Right lobe of liver (tissue), 4 donors: ENCODE results near the gene PTPN1.

Experiments
- POLR2A ChIP-seq: fragments of 450-650 bp; IDR thresholded peaks from one replicate; pipeline ENCODE4 v1.6.1; 2017; ENCODE audit warnings: antibody characterized with exemption, mild to moderate bottlenecking
- TF ChIP-seq, protein P1 (sequence below), 4 donors: fragments of 200-600 bp in 3 of 4; fragments of 450-650 bp in 1 of 4; IDR thresholded peaks; one replicate each; pipeline versions ENCODE4 v1.5.1 to v1.8.0; 2016 to 2022; ENCODE audit warnings: antibody characterized with exemption in 4 of 4, mild to moderate bottlenecking in 2 of 4
- donor health status: DM: no; HTN: no; CAD: no.
- donor health status: DM: no; HTN: no; CAD: no.
- donor health status: DM: no; HTN: yes; CAD: no.

DNA sequence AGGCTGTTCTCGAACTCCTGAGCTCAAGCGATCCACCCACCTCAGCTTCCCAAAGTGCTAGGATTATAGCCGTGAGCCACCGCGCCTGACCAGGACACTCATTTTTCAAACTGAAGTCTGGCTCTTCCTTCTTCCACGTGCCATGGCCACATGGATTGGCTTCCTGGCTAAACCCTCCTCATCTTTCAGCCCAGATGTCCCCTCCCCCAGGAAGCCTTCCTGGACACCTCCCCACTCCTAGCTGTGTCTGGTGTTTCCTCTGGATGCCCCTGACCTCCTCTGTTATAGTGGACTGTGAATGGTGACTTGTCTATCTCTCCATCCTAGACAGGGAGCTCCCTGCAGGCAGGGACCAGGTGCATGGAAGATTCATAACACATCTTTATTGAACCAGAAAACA lies 124.0 kb downstream of the PTPN1 start:
- TF ChIP-seq, protein P1, sequence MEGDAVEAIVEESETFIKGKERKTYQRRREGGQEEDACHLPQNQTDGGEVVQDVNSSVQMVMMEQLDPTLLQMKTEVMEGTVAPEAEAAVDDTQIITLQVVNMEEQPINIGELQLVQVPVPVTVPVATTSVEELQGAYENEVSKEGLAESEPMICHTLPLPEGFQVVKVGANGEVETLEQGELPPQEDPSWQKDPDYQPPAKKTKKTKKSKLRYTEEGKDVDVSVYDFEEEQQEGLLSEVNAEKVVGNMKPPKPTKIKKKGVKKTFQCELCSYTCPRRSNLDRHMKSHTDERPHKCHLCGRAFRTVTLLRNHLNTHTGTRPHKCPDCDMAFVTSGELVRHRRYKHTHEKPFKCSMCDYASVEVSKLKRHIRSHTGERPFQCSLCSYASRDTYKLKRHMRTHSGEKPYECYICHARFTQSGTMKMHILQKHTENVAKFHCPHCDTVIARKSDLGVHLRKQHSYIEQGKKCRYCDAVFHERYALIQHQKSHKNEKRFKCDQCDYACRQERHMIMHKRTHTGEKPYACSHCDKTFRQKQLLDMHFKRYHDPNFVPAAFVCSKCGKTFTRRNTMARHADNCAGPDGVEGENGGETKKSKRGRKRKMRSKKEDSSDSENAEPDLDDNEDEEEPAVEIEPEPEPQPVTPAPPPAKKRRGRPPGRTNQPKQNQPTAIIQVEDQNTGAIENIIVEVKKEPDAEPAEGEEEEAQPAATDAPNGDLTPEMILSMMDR (IDR thresholded peaks at IDR 0.05), result no peak
- no peak for TF ChIP-seq POLR2A
